ENCODE measurements around the gene PIK3CB.

The PIK3CB gene

GRCh38 chr3:138694287-138695007 lies 140.3 kb downstream of the PIK3CB start (continued):
- TF ChIP-seq ZBTB11 (tag by site-specific recombination; conservative IDR thresholded peaks at IDR 0.05; ENCODE audit: low read depth) = no peak
- peak; percentile 38 for TF ChIP-seq SP2 (tag by site-specific recombination; IDR thresholded peaks at IDR 0.05)
- no peak for TF ChIP-seq ZNF561 (tag by site-specific recombination; IDR thresholded peaks at IDR 0.05; ENCODE audit: borderline replicate concordance)
- TF ChIP-seq GLIS1 (tag by site-specific recombination; IDR thresholded peaks at IDR 0.05) = peak; percentile 38; the same call in 1 of the 2 replicates
- no peak for TF ChIP-seq ZNF621 (tag by site-specific recombination; IDR thresholded peaks at IDR 0.05)
- peak; percentile 46; the same call in 1 of the 2 replicates for TF ChIP-seq ZNF660 (tag by site-specific recombination; IDR thresholded peaks at IDR 0.05)
- no peak for TF ChIP-seq GLIS2 (tag by site-specific recombination; IDR thresholded peaks at IDR 0.05)
- no peak for TF ChIP-seq ZNF571 (tag by site-specific recombination; IDR thresholded peaks at IDR 0.05)
- TF ChIP-seq ZNF114 (tag by site-specific recombination; IDR thresholded peaks at IDR 0.05) = no peak
- no peak for TF ChIP-seq ZNF555 (tag by site-specific recombination; conservative IDR thresholded peaks at IDR 0.05)
- no peak for TF ChIP-seq ZBTB8A (tag by site-specific recombination; IDR thresholded peaks at IDR 0.05)
- no peak for TF ChIP-seq ZNF112 (tag by site-specific recombination; IDR thresholded peaks at IDR 0.05)
- TF ChIP-seq ZSCAN30 (tag by site-specific recombination; IDR thresholded peaks at IDR 0.05) = no peak
- no peak for TF ChIP-seq ZNF837 (tag by site-specific recombination; IDR thresholded peaks at IDR 0.05)
- peak; percentile 68 for TF ChIP-seq PRDM1 (tag by site-specific recombination; IDR thresholded peaks at IDR 0.05)
- TF ChIP-seq ZNF692 (tag by site-specific recombination; IDR thresholded peaks at IDR 0.05) = peak; percentile 87
- TF ChIP-seq ZNF280C (tag by site-specific recombination; IDR thresholded peaks at IDR 0.05) = no peak
- no peak for TF ChIP-seq ZBTB44 (tag by site-specific recombination; IDR thresholded peaks at IDR 0.05)
- no peak for TF ChIP-seq ZBTB20 (tag by site-specific recombination; IDR thresholded peaks at IDR 0.05)
- TF ChIP-seq GLI4 (tag by site-specific recombination; IDR thresholded peaks at IDR 0.05) = no peak
- TF ChIP-seq ZNF221 (tag by site-specific recombination; IDR thresholded peaks at IDR 0.05; ENCODE audit: borderline replicate concordance) = no peak
- 0 out of 2 replicates have a peak, but pooled peaks have one; percentile 11 for TF ChIP-seq PRDM10 (tag by site-specific recombination; IDR thresholded peaks at IDR 0.05)
- no peak for TF ChIP-seq ZNF704 (tag by site-specific recombination; IDR thresholded peaks at IDR 0.05)
- no peak for TF ChIP-seq ZNF610 (tag by site-specific recombination; IDR thresholded peaks at IDR 0.05; ENCODE audit: borderline replicate concordance)
- peak; percentile 81 for TF ChIP-seq ZNF391 (tag by site-specific recombination; IDR thresholded peaks at IDR 0.05; ENCODE audit: borderline replicate concordance, low read depth)
- TF ChIP-seq ZSCAN16 (tag by site-specific recombination; IDR thresholded peaks at IDR 0.05) = no peak
- TF ChIP-seq ZNF404 (tag by site-specific recombination; IDR thresholded peaks at IDR 0.05) = no peak

Data from HEK293 (cell line).